Measurements from ENCODE around the gene AIRE.

The AIRE gene

GRCh38 chr21:44319407-44320065 is 33.9 kb downstream of the AIRE start:
- Histone ChIP-seq H3K9me3 (no peaks in the 10 kb centered on the region), H3K27me3 (no peaks in the 10 kb centered on the region), H3K36me3 (no peaks in the 10 kb centered on the region), H3K4me3 (ENCODE audit: low read depth, low read length) (no peak overlapping the region), H3K4me1 (no peaks in the 10 kb centered on the region)
- DNase-seq: no peak
- no peak for TF ChIP-seq CTCF (IDR thresholded peaks at IDR 0.05; ENCODE audit: low read depth, low read length)

GRCh38 chr21:44320847-44321246 is 35.2 kb downstream of the AIRE start:
- H3K4me1 ChIP-seq: no peaks in the 10 kb centered on the region
- no peaks in the 10 kb centered on the region for H3K9me3 ChIP-seq
- DNase-seq: no peak
- H3K27me3 ChIP-seq: no peaks in the 10 kb centered on the region
- H3K36me3 ChIP-seq: no peaks in the 10 kb centered on the region
- H3K4me3 ChIP-seq (ENCODE audit: low read depth, low read length): no peak overlapping the region
- no peak for TF ChIP-seq CTCF (IDR thresholded peaks at IDR 0.05; ENCODE audit: low read depth, low read length)

- TF ChIP-seq CTCF (IDR thresholded peaks at IDR 0.05; ENCODE audit: low read depth, low read length): no peak
- Histone ChIP-seq H3K4me1 (peaks cover 2% of the 10 kb centered on the region), H3K27me3 (no peaks in the 10 kb centered on the region), H3K36me3 (peaks cover 4% of the 10 kb centered on the region; the same call in 1 of the 2 replicates), H3K4me3 (ENCODE audit: low read depth, low read length) (no peak overlapping the region), H3K9me3 (no peaks in the 10 kb centered on the region)
- no peak for DNase-seq
Measured at GRCh38 chr21:44321846-44322450, 36.3 kb downstream of the AIRE start.

GRCh38 chr21:44322621-44323325 is 37.1 kb downstream of the AIRE start:
- Histone ChIP-seq H3K36me3 (peaks cover 4% of the 10 kb centered on the region; the same call in 1 of the 2 replicates), H3K4me1 (peaks cover 5% of the 10 kb centered on the region), H3K27me3 (no peaks in the 10 kb centered on the region), H3K9me3 (no peaks in the 10 kb centered on the region), H3K4me3 (ENCODE audit: low read depth, low read length) (no peak overlapping the region)
- DNase-seq: no peak
- no peak for TF ChIP-seq CTCF (IDR thresholded peaks at IDR 0.05; ENCODE audit: low read depth, low read length)

GRCh38 chr21:44323591-44323990 is 37.9 kb downstream of the AIRE start:
- Histone ChIP-seq H3K27me3 (no peaks in the 10 kb centered on the region), H3K36me3 (peaks cover 4% of the 10 kb centered on the region; the same call in 1 of the 2 replicates), H3K9me3 (no peaks in the 10 kb centered on the region), H3K4me3 (ENCODE audit: low read depth, low read length) (no peak overlapping the region), H3K4me1 (peaks cover 10% of the 10 kb centered on the region)
- no peak for TF ChIP-seq CTCF (IDR thresholded peaks at IDR 0.05; ENCODE audit: low read depth, low read length)
- no peak for DNase-seq

Data from BE2C (cell line).